GM23248 (cell line): ENCODE measurements around the gene TCAF1. TPM values are rescaled to one million over a fixed set of nuclear protein-coding genes. Genes with fewer than 3 reads are reported as not detected.

Source experiments
- DNase-seq: peaks from one replicate; pipeline ENCODE4 v3.0.0-alpha.2; 2015
- H2AFZ ChIP-seq: fragments of 200-600 bp; sonication (generic); 2 replicates; pipeline ENCODE4 v1.6.1; 2016; ENCODE audit warnings: antibody characterized with exemption
- H3F3A ChIP-seq: fragments of 200-600 bp; sonication (generic); 2 replicates; pipeline ENCODE4 v1.6.1; 2016; ENCODE audit warnings: mild to moderate bottlenecking, antibody characterized with exemption, mixed run types; ENCODE audit not compliant: insufficient read depth
- H3K27ac ChIP-seq: fragments of 200-600 bp; sonication (generic); 2 replicates; pipeline ENCODE4 v1.5.1; 2016; ENCODE audit warnings: mild to moderate bottlenecking
- H3K27me3 ChIP-seq: fragments of 200-600 bp; sonication (generic); replicated peaks from 2 replicates; pipeline ENCODE4 v1.6.1; 2016; ENCODE audit warnings: mild to moderate bottlenecking; ENCODE audit not compliant: insufficient read depth
- H3K36me3 ChIP-seq: fragments of 200-600 bp; sonication (generic); 2 replicates; pipeline ENCODE4 v1.6.1; 2016; ENCODE audit warnings: low read depth, mild to moderate bottlenecking
- H3K4me1 ChIP-seq: fragments of 200-600 bp; sonication (generic); 2 replicates; pipeline ENCODE4 v1.6.1; 2016; ENCODE audit warnings: mild to moderate bottlenecking; ENCODE audit not compliant: insufficient read depth
- H3K4me2 ChIP-seq: fragments of 200-600 bp; sonication (generic); one replicate; pipeline ENCODE4 v1.6.1; 2016; ENCODE audit warnings: mild to moderate bottlenecking; ENCODE audit not compliant: unreplicated experiment
- H3K4me3 ChIP-seq: fragments of 200-600 bp; sonication (generic); 2 replicates; pipeline ENCODE4 v1.5.1; 2016; ENCODE audit warnings: mild to moderate bottlenecking
- H3K79me2 ChIP-seq: fragments of 200-600 bp; sonication (generic); 2 replicates; pipeline ENCODE4 v1.6.1; 2016; ENCODE audit warnings: mild to moderate bottlenecking; ENCODE audit not compliant: insufficient read depth
- H3K9ac ChIP-seq: fragments of 200-600 bp; sonication (generic); 2 replicates; pipeline ENCODE4 v1.6.1; 2016; ENCODE audit warnings: mild to moderate bottlenecking
- H3K9me2 ChIP-seq: fragments of 200-600 bp; sonication (generic); 2 replicates; pipeline ENCODE4 v1.6.1; 2016; ENCODE audit warnings: mixed run types, mild to moderate bottlenecking, moderate library complexity; ENCODE audit not compliant: insufficient read depth
- H3K9me3 ChIP-seq: fragments of 200-600 bp; sonication (generic); one replicate; pipeline ENCODE4 v1.6.1; 2017; ENCODE audit warnings: low read depth
- H4K20me1 ChIP-seq: fragments of 200-600 bp; sonication (generic); 2 replicates; pipeline ENCODE4 v1.6.0; 2016; ENCODE audit not compliant: insufficient read depth
- EZH2 ChIP-seq: fragments of 200-600 bp; sonication (generic); IDR thresholded peaks from 2 replicates; pipeline ENCODE4 v1.6.1; 2018; ENCODE audit warnings: antibody characterized with exemption, mild to moderate bottlenecking; ENCODE audit not compliant: insufficient read depth, poor library complexity, severe bottlenecking
- EZH2phosphoT487 ChIP-seq: fragments of 200-600 bp; sonication (generic); IDR thresholded peaks from 2 replicates; pipeline ENCODE4 v1.6.1; 2018; ENCODE audit warnings: antibody characterized with exemption, moderate library complexity, mild to moderate bottlenecking, low read depth; ENCODE audit not compliant: insufficient read depth
- WGBS, 2 experiments: methylation state at CpG; one replicate each; pipeline ENCODE4 v1.1.6; 2015 to 2017; ENCODE audit warnings: low lambda C conversion rate in 2 of 2, low coverage in 1 of 2; ENCODE audit errors: missing lambda C conversion rate in 2 of 2; 5-methylcytosine and 5-hydroxymethylcytosine counted together
- in situ Hi-C: fragments of 300-500 bp; cut with MboI; formaldehyde crosslinking; loops from 2 replicates; pipeline ENCODE4 v1.15.0; 2020
- polyA plus RNA-seq: library from polyadenylated mRNA; unstranded; fragments of >200 nt; fragmentation: Nextera tagmentation; extraction: Ambion mirVana; gene quantifications from 2 replicates; pipeline ENCODE4 v1.2.1, GENCODE V29; 2016
- total RNA-seq: library from RNA; depleted of rRNA; stranded (reverse); fragments of >200 nt; shearing (Covaris generic); gene quantifications from 2 replicates; pipeline ENCODE4 v1.2.3, GENCODE V29; 2014

Gene TCAF1
- total and polyA plus RNA-seq, 2 experiments from 2014 or later, result 46.5 to 82.9 TPM

- H2AFZ ChIP-seq, result no peak overlapping the region
- TF ChIP-seq EZH2phosphoT487 (no peak), EZH2 (no peak)
- no peaks in the 10 kb centered on the region for H3K9me2 ChIP-seq
- H3K79me2 ChIP-seq, result no peaks in the 10 kb centered on the region
- no peaks in the 10 kb centered on the region for H3K9me3 ChIP-seq
- in situ Hi-C loops, result no loop called here
- H3K27me3 ChIP-seq, result no peaks in the 10 kb centered on the region
- no peak overlapping the region for H3K27ac ChIP-seq
- WGBS, 2 experiments, result 86 to 100% methylated on average over 1 of the region's 1 CpG
- no peaks in the 10 kb centered on the region for H4K20me1 ChIP-seq
- DNase-seq, result peak; percentile 55
- peaks cover 28% of the 10 kb centered on the region for H3K4me1 ChIP-seq
- H3K4me2 ChIP-seq, result no peak overlapping the region
- no peaks in the 10 kb centered on the region for H3K36me3 ChIP-seq
- H3K4me3 ChIP-seq, result no peak overlapping the region
- H3F3A ChIP-seq, result peaks cover 20% of the 10 kb centered on the region
- H3K9ac ChIP-seq, result no peak overlapping the region
These were observed 27.4 kb upstream of the TCAF1 start for GRCh38 chr7:143929224-143929920.

DNA sequence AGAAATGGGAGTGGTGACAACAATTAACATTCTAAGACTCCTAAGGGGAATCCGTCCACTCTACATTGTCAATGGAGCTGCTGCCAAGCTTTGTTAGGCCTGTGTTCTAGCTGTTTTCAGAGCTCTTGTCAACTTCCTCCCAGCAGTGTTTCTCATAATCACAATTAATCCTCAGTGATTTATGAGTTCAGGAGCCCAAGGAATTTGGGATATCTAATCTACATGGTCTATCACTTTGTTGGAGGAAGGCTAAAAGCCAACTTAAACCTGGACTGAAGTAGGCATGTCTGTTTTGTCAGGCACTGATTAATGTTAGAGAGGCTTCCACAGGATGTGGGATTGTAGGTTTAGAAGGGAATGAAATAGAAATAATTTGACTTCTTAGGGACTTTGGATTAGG is 22.9 kb upstream of the TCAF1 start:
- H3K4me2 ChIP-seq, result no peak overlapping the region
- H3K9ac ChIP-seq, result no peak overlapping the region
- H3K4me3 ChIP-seq, result no peak overlapping the region
- H2AFZ ChIP-seq, result peak overlapping the region; percentile 21
- H3K79me2 ChIP-seq, result no peaks in the 10 kb centered on the region
- peaks cover 6% of the 10 kb centered on the region; the same call in 1 of the 2 replicates for H3K4me1 ChIP-seq
- no peak for DNase-seq
- no peaks in the 10 kb centered on the region for H4K20me1 ChIP-seq
- no peaks in the 10 kb centered on the region for H3K36me3 ChIP-seq
- no peaks in the 10 kb centered on the region for H3K27me3 ChIP-seq
- WGBS, 2 experiments, result 29 to 42% methylated on average over 1 of the region's 1 CpG
- in situ Hi-C loops, result no loop called here
- TF ChIP-seq EZH2phosphoT487 (no peak), EZH2 (no peak)
- peaks cover 6% of the 10 kb centered on the region; the same call in 1 of the 2 replicates for H3F3A ChIP-seq
- no peak overlapping the region for H3K27ac ChIP-seq
- no peaks in the 10 kb centered on the region for H3K9me3 ChIP-seq
- no peaks in the 10 kb centered on the region for H3K9me2 ChIP-seq

- no peaks in the 10 kb centered on the region for H3K9me3 ChIP-seq
- no peak for DNase-seq
- no peaks in the 10 kb centered on the region for H3K36me3 ChIP-seq
- H3F3A ChIP-seq, result peaks cover 12% of the 10 kb centered on the region
- in situ Hi-C loops, result no loop called here
- no peaks in the 10 kb centered on the region for H3K79me2 ChIP-seq
- H3K4me2 ChIP-seq, result no peak overlapping the region
- H3K4me1 ChIP-seq, result peaks cover 12% of the 10 kb centered on the region
- no peak for TF ChIP-seq EZH2phosphoT487
- TF ChIP-seq EZH2, result no peak
- no peak overlapping the region for H3K4me3 ChIP-seq
- H4K20me1 ChIP-seq, result no peaks in the 10 kb centered on the region
- H3K27me3 ChIP-seq, result no peaks in the 10 kb centered on the region
- H3K27ac ChIP-seq, result no peak overlapping the region
- no peak overlapping the region for H2AFZ ChIP-seq
- no peak overlapping the region for H3K9ac ChIP-seq
- no peaks in the 10 kb centered on the region for H3K9me2 ChIP-seq
- WGBS, 2 experiments, result 75 to 77% methylated on average over 7 of the region's 7 CpGs
These were observed 13.1 kb upstream of the TCAF1 start for GRCh38 chr7:143914938-143915652.

GRCh38 chr7:143913945-143914615 is 12.1 kb upstream of the TCAF1 start:
- Histone ChIP-seq H3K79me2 (no peaks in the 10 kb centered on the region), H3K36me3 (no peaks in the 10 kb centered on the region), H3K9me3 (no peaks in the 10 kb centered on the region), H4K20me1 (no peaks in the 10 kb centered on the region), H3K4me2 (no peak overlapping the region), H3F3A (peaks cover 15% of the 10 kb centered on the region), H3K27ac (no peak overlapping the region), H3K4me1 (peaks cover 18% of the 10 kb centered on the region), H3K4me3 (no peak overlapping the region), H2AFZ (no peak overlapping the region), H3K9me2 (no peaks in the 10 kb centered on the region), H3K27me3 (no peaks in the 10 kb centered on the region), H3K9ac (no peak overlapping the region)
- WGBS, 2 experiments, result 81 to 88% methylated on average over 3 of the region's 3 CpGs
- TF ChIP-seq EZH2phosphoT487, result no peak
- TF ChIP-seq EZH2, result no peak
- DNase-seq, result no peak
- in situ Hi-C loops, result no loop called here
